NCI-H2081 (cell line): Measurements from ENCODE around the gene SRMS.

Experiments
- DNase-seq, 2 experiments: peaks; one replicate each; lab custom pipeline; 2025; lab: John Stamatoyannopoulos, UW

SRMS gene, protein sequence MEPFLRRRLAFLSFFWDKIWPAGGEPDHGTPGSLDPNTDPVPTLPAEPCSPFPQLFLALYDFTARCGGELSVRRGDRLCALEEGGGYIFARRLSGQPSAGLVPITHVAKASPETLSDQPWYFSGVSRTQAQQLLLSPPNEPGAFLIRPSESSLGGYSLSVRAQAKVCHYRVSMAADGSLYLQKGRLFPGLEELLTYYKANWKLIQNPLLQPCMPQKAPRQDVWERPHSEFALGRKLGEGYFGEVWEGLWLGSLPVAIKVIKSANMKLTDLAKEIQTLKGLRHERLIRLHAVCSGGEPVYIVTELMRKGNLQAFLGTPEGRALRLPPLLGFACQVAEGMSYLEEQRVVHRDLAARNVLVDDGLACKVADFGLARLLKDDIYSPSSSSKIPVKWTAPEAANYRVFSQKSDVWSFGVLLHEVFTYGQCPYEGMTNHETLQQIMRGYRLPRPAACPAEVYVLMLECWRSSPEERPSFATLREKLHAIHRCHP

DNA sequence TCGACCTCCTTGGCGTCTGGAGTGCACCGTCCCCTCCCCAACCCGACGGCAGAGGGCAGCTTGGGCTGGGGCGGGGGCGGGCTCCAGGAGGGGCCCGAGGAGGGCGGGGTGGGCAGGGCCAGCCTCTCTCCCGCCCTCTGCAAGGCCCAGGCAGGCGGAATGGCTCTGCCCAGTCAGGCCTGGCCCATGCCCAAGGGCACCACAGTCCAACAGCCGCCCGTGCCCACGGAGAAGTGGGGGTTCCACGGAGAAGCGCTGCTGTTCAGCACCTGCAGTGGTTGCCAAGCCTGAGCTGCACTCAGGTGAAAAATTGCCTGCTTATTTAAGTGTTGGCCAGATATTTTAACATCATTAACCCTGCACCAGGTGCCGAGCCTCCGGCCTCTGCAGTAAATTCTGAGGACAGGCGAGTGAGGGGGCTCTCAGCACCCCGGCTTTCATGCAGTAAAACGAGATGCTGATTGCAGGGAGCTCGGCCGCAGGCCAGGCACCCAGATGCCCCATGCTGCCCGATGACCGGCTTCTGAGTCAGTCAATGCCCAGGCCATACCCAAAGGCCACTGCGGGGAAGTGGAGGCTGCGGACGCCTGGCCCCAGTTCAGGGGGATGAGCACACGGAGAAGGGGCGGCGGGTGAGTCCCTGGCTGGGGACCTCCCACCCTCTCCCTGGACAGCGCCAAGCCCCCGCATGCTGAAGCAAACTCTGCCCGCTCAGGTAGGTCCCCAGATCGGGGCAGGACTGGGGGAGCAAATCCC lies at the start of gene SRMS:
TSS of gene SRMS (minus strand) at position 25 of the 756 bp plus-strand sequence. CDS start 286 bp downstream, outside the sequence.
- DNase-seq: no peak

DNA sequence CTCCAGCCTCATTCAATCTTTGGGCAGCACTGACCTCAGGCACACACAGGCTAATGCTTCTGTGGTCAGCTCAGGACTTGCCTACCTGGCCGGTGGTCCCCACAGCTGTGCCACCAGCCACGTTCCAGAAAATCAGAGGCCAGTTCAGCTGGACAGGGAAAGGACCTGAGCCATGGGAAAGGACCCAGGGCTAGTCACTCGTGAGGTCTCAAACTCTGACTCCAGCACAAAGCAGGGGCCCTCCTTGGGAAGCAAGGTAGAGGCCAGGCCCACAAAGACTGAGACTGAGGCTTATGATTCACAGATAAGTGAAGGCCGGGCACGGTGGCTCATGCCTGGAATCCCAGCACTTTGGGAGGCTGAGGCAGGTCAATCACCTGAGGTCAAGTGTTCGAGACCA lies 48.9 kb upstream of the SRMS start:
- DNase-seq: no peak

DNA sequence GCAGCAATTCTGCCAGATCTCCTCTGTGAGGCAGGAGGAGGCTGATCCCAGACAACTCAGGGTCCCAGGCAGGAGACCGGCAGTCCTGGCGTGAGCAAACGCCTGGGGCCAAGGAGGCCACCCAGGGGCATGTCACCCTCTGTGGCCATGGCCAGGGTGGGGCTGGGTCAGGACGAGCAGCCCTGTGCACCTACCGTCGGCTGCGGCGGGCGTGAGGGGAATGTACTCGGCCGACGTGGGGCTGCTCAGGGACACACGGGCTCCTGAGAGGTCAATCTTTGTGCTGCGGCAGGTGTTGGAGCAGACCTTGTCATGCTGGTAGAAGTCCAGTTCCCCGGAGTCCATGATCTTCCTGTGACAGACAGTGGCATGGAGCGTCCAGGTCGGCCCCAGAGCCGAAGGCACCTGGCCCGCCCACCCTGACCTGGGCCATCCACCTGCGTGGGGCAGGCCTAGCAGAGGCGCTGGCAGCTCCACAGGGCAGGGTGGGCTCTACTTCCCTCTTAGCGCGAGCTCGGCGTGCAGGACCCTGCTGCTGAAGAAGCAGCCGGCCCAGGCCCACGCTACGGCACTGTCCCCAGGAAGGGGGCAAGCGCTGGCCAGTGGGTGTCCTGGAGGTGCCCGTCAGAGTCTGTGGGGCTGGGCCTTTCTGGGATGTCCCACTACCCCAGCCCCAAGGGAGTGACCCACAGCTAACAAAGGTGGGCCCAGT lies 48.0 kb upstream of the SRMS start:
- DNase-seq: no peak

DNA sequence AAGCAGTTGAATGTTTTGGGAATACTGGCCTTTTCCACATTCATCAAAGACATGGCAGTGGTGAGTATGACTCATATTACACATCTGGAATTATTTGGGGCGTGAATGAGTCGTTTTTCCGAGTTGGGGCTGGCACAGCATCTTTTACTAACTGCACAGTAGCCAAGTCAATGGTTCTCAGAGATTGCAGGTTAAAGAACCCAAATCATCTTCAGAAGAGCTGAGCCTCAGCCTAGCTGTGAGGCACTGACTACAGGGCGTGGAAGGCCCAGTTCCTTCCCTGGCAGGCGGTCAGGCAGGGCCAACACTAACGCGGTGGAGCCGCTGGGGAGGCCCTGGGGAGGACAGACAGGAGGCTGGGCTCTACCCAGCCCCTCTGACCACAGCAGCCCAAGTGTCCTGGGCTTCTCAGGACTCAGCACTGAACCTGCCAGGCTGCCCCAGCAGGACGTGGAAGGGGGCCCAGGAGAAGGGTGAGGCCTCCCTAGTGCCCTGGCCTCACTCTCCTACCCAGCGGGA lies 46.6 kb upstream of the SRMS start:
- DNase-seq: no peak

DNA sequence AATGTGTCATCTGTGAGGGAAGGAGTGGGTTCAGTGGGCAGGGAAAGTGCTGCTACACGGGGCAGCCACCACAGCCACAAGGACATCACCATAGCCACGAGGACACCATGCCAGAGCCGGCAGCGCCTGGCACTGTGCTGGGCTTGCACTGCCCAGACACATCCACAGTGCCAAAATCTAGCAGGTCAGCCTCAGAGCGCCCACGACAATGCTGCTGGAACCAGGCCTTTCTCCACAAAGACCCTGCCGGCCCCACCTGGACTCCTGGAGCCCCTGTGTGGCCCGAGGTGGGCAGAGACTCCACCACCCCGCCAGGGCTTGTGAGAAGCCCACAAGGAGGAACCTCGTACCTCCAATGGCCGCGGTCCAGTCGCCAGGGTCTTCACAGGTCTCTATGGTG lies 45.1 kb upstream of the SRMS start:
- DNase-seq: no peak

DNA sequence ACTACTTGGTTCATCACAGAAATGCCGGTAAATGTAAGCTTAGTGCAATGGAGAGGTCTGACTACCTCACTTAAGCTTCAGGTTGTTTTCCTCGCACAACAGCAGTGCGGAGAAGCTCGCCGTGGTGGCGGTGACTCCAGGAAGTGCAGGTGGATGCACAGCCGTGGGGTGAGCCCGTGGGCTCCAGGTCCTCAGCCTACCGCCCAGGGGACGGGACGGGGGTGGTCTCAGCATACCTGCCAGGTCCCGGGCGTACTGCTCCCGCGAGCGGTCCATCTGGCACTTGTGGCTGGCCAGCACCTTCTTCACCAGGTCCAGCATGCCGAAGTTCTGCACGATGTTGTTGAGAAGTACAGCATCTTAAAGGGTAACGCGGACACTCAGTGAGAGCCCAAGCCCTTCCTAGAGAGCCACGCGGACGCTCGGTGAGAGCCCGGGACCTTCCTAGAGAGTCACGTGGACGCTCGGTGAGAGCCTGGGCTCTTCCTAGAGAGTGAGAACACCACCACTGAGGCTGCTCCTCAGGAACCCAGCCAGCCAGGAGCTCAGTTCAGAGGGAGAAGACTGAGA lies 44.3 kb upstream of the SRMS start:
- DNase-seq: no peak

DNA sequence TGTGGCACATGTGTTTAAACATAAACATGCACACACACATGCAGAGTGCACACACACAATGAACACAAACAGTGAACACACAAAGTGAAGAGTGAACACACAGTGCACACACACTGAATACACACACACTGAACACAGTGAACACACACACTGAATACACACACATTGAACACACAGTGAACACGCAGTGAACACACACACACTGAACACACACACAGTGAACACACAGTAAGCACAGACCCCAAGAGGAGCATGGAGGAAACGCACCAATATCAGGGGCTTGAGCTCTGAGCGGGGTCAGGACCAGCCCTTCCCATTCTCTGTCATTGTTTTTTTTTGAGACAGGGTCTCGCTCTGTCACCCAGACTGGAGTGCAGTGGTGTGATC lies 43.6 kb upstream of the SRMS start:
- no peak for DNase-seq

DNA sequence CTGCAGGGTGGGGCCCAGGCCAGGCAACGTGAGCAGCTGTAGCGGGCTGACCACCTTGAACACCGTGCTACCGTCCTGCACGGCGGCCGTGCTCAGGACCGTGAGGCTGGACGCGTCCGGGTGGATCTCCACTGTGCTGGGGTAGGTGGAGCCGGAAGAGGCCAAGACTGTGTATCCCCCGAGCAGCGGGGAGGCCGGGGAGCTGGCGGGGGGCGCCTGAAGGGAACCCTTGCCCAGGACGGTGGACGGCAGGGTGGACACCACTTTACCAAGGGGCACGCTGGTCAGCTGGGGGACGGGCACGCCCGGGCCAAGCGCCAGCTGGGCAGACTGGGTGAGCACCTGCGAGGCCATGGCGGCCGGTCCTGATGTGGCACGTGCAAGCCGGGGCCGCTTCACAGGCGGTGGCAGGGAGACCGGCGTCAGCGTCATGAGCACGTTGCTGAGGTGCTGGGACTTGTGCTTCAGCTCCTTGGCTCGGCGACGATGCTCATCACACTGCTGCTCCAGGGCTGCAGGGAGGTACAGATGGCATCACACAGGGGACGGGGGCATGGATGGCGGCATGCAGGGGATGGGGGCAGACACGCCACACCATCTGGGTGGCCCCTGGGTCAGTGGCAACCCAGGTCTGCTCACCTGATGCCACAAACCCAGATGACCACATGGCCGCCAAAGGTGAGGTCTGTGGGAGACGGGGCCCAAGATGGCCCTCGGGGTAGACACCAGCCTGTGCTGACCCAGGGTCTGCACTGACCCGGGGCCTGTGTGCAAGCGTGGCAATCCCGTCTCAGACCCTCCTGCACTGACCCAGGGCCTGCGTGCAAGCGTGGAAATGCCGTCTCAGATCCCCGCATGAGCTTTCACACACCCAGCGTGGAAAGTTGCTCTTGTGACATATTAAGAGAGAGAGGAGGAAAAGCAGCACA lies 42.9 kb upstream of the SRMS start:
- no peak for DNase-seq

DNA sequence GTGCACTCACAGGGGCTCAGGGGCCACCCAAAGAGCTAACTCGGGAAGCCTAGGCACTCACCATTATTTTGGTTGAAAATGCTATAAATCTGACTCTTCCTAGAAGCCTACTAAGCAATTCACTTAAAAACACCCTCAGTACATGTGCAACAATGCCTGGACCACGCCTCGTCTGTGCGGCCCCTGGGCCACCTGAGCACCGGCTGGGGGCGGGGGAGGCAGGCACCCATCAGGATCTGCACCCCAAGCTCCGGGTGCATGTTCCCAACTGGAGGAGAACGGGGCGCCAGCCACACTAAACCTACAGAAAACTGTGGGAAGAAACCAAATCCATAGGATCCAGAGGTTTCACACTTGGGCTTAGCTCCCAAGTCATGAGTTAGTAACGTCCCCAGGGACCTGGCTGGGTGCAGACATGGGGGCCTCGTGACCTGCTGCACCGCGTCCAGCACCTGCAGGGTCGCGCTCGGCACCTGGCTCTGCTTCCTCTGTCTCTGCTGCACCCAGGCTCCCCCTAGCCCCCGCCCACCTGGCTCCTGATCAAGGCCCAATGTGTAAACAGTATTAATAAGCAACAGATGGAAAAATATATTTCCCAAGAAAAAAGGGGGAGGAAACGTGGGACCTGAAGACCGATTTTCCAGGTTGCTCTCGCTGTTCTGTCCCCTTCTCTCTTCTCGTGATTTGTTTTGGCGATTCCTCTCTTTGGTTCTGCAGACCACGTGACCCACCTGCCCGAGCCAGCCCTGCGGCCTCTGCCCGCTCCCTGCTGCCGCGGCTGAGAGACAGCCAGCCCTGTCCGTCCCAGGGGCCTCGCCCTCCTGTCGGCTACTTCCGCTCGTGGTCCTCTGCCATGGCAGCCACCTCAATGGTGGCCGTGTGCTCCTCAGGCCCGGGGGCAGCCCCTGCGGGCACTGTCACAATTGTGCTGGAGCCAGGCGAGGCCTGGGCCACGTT lies 42.0 kb upstream of the SRMS start:
- peak in 1 of 2 experiments; percentile 10 for DNase-seq

DNA sequence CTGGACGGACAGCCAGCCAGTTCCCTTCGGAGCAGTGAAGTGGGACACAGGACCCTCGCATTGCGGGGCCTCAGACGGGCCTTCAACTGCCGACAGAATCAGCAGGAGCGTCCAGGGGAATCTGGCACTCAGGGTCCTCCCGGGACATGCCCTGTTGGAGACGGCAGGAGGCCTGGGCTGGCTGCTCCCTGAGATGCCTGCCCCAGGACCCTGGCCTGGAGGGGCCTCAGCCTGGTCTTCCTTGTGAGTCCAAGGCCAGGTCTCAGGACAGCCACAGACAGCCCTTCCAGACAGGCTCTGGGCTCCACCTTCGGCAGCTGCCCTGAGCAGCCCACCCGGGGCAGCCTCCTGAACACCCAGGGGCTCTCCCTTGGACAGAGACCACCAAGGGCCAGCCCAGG lies 41.1 kb upstream of the SRMS start:
- no peak for DNase-seq

DNA sequence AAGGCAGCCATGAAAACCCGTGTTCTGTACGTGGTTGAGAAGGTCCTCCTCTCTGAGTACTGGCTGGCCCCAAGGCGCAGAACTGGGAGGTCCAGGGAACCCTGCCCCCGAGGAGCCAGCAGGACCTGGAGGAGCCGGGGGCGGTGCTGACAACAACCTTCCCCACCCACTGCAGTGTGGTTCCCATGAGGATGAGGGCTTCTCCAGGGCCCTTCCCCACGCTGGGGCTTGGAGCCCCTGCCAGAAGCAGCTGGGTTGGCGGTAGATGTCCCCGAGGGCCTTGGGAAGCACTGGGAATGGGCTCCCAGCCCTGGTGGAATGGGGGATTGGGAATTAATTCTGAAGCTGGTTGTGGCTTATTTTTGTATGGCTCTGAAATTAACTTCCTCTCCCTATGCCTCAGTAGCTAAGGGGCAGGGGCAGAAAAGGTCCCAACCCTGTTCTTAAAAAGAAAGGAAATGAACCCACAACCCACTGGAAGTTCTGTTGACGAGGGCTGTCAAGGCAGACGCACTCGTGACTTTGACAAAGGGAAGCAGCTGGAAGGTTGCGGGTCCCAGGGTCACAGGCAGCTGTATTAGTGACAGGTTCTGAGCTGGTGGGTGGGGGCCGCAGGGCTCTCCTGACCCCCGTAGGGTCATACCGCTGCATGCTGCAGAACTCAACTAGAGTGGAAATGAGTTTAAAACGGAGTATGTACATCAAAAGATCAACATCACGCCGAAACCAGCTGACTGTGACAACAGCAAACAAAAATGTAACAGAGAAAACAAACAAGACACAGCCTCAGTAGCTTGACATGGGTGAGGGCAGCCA lies 40.4 kb upstream of the SRMS start:
- peak in 1 of 2 experiments; percentile 6 for DNase-seq

DNA sequence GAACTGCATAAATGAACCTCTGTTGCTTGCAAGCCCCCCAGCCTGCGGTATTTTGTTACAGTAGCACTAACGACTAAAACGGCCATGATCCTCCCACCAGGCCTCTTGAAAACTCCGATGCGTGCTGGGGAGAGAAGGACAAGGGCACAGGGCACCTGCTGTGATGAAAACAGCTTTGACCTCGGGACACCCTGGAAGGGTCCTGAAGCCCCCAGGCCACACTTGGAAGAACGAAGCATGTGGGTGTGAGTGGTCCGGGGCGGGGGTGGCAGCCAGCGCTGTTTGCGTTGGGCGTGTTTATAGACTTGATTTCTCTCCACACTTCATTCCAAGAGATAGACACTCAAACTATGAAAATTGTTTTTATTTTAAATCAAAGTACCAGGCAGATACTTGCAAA lies 39.7 kb upstream of the SRMS start:
- DNase-seq: no peak

DNA sequence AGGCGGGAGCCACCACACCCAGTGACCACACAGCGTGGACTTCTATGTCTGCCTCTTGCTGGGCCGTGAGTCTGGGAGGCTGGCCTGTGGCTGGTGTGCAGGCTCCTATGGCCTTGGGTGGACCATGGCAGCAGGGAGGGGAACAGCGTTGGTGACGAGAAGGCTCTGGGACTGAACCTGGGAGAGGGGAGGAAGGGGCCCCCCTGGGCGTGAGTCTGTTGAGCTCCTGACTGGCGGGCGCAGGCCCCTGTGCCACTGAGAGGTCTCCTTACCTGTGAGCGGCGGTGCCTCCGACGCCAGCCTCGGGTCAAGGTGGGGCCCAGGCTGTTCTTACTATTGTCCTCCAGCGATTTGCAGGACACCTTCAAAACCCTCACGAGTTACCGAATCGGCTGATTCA lies 39.2 kb upstream of the SRMS start:
- no peak for DNase-seq

DNA sequence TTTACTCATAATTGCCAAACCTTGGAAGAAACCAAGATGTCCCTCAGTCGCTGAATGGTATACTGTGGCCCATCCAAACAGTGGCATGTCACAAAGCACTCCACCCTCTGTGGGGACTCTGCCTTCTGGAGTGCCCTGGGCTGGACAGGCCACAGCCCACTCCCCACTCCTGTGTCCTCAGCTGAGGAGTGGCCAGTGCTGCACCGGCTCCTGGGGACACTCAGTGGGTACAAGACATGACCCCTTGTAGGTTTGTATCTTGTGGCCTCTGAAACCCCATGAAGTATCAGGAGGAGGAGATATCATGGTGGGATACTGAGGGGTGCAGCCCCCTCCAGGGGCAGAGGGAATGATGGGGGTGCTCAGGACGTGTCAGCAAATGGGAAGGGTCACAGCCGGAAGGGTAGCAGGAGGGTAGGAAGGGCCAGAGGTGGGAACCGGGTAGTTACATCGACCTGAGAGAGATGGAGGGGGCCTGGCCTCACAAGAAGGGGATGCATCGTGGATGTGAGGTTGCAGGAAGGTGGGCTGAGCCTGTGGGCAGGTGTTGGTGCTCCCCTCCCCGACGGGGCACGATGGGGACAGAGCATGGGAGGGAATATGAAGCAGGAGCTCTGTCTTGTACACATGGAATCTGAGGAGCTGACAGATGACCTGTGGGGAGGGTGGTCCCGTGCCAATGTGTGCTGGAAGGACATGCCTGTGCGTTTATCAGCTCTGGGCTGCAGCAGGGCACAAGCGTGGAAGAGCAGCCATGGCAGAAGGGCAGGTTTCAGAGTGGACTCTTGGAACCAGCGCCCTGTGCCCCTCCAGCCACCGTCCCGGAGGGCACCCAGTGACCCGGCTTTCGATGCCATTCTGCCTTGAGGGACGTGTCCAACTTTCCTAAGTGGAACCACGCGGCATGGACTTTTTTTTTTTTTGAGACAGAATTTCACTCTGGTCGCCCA lies 38.3 kb upstream of the SRMS start:
- DNase-seq: no peak

DNA sequence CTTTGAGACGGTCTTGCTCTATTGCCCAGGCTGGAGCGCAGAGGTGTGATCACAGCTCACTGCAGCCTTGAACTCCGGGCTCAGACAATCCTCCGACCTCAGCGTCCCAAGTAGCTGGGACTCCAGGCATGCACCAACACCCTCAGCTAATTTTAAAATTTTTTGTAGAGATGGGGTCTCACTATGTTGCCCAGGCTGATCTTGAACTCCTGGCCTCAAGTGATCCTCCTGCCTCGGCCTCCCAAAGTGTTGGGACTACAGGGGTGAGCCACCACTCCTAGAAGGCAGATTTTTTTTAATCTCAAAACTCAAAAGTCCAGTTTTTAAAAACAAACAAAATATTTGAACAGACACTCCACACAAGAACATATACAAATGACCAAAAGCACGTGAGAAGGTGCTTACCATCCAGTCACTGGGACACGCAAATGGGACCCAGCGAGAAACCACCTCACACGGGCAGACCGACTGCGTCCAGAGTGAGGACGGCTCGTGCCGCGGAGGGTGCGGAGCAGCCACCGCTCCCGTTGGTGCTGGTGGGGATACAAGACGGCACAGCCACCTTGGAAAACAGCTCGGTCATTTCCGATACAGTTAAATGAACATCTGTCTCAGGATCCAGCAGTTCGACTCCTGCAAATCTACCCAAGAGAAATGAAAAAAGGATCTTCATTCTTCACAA lies 35.0 kb upstream of the SRMS start:
- DNase-seq: no peak

DNA sequence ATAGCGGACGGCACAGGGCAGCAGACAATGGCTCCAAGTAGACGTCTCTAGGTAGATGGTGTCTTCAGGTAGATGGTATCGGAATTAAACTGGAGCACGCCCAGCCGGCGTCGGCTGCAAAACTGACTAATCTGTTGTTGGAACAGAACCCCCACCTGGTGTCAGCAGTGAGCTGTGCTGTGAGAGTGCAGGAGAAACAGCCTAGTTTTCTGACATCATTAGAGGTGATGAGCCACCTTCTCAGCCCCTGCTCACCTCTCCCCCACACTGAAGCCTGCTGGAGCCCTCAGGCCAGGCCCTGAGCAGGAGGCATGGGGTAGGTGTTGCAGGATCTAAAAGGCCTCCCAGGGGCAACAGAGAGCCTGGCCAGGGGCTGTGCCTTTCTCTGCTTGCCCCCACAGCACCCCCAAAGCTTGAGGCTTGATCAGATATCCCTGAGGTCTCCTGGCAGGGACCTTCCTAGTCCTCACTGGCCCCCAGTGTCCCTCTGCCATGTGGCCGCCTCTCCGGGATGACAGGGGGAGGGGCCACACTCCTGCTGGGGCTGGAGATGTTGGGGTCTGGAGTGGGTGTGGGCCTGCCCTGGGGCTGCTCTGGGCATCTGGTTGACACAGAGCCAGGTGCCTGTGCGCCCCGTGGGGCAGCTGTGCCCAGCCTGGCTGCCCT lies 33.4 kb upstream of the SRMS start:
- peak in 1 of 2 experiments; percentile 27 for DNase-seq
